Right atrium auricular region (tissue), 2 donors: Measurements from ENCODE around the gene NCBP3. TPM values are rescaled to one million over a fixed set of nuclear protein-coding genes. Genes with fewer than 3 reads are reported as not detected.
A peak's percentile ranks its signal among the peaks of the same experiment; 100 is the strongest.

ENCODE experiments used
- DNase-seq: peaks from one replicate; pipeline ENCODE4 v3.0.0-alpha.2; 2019; ENCODE audit warnings: low spot score
- H3K27ac ChIP-seq, 2 donors: fragments of 200-600 bp; sonication (generic); 1 replicate in 1 of 2; 2 replicates in 1 of 2; pipeline ENCODE4 v1.5.1; 2016 to 2019
- H3K27me3 ChIP-seq, 2 donors: fragments of 200-600 bp; sonication (generic); one replicate each; pipeline versions ENCODE4 v1.5.1 to v1.6.0; 2017 to 2019
- H3K36me3 ChIP-seq: fragments of 200-600 bp; sonication (generic); one replicate; pipeline ENCODE4 v1.5.1; 2016
- H3K4me1 ChIP-seq, 2 donors: fragments of 200-600 bp; sonication (generic); one replicate each; pipeline versions ENCODE4 v1.5.1 to v1.6.0; 2017 to 2019
- H3K4me3 ChIP-seq, 2 donors: fragments of 200-600 bp; sonication (generic); 1 replicate in 1 of 2; 2 replicates in 1 of 2; pipeline ENCODE4 v1.5.1; 2017 to 2019; ENCODE audit warnings: mild to moderate bottlenecking in 1 of 2, moderate library complexity in 1 of 2
- H3K9me3 ChIP-seq, 2 donors: fragments of 200-600 bp; sonication (generic); one replicate each; pipeline ENCODE4 v1.5.1; 2019
- total RNA-seq, 2 donors: library from RNA; depleted of rRNA; stranded (reverse); fragments of >200 nt; gene quantifications; one replicate each; pipeline ENCODE4 v1.1.0, GENCODE V29; 2016
- TF ChIP-seq, protein P1 (sequence below), 2 donors: fragments of 200-600 bp; sonication (generic); IDR thresholded peaks; one replicate each; pipeline ENCODE4 v1.5.1; 2019; ENCODE audit warnings: antibody characterized with exemption in 2 of 2

The NCBP3 gene, protein sequence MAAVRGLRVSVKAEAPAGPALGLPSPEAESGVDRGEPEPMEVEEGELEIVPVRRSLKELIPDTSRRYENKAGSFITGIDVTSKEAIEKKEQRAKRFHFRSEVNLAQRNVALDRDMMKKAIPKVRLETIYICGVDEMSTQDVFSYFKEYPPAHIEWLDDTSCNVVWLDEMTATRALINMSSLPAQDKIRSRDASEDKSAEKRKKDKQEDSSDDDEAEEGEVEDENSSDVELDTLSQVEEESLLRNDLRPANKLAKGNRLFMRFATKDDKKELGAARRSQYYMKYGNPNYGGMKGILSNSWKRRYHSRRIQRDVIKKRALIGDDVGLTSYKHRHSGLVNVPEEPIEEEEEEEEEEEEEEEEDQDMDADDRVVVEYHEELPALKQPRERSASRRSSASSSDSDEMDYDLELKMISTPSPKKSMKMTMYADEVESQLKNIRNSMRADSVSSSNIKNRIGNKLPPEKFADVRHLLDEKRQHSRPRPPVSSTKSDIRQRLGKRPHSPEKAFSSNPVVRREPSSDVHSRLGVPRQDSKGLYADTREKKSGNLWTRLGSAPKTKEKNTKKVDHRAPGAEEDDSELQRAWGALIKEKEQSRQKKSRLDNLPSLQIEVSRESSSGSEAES
- 10 to 100 TPM; 15.2 to 21.4 TPM for total RNA-seq

DNA sequence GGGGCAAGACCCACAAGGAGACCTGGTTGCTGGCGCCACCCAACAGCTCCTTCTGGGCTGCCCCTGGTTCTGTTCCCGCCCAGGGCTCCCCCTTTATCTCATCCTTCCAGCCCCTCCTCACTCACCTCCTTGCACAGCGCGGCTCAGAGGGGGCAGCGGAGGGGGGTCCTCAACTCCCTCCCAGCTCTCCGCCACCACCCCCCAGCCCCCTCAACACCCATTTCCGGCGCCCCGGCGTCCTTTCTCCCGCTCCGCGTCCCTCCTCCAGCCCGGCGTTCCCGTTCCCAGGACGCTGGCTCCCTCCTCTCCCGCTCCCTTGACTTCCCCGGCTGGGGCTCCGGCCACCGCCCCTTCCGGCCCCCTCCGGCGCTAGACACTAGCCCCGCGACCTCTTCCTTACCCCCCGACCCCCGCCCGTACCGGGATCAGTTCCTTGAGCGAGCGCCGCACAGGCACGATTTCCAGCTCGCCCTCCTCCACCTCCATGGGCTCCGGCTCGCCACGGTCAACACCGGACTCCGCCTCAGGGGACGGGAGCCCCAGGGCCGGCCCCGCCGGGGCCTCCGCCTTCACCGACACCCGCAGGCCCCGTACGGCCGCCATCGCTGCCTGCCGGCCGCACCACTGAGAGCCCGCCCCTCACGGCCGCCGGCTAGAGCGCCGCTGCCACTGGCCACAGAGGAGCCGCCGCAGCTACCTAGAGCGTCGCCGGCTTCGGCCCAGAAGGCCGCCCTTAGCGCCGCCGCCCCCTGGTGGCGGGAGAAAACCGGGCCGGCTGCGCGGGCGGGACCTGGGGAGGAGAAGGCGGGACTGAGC, at the start of gene NCBP3:
Gene NCBP3, minus strand, starts transcription at position 626 of the 816 bp plus-strand sequence. Its CDS starts 23 bp downstream, at position 603.
- Histone ChIP-seq H3K4me3 (peak within 1 kb of the TSS; percentile 87 to 94), H3K36me3 (peaks cover 14% of the 10 kb centered on the region), H3K27ac (peak within 1 kb of the TSS; percentile 93 to 96), H3K4me1 (peaks cover 0 to 22% of the 10 kb centered on the region in 2 donors), H3K9me3 (no peaks in the 10 kb centered on the region), H3K27me3 (no peaks in the 10 kb centered on the region)
- TF ChIP-seq, protein P1, sequence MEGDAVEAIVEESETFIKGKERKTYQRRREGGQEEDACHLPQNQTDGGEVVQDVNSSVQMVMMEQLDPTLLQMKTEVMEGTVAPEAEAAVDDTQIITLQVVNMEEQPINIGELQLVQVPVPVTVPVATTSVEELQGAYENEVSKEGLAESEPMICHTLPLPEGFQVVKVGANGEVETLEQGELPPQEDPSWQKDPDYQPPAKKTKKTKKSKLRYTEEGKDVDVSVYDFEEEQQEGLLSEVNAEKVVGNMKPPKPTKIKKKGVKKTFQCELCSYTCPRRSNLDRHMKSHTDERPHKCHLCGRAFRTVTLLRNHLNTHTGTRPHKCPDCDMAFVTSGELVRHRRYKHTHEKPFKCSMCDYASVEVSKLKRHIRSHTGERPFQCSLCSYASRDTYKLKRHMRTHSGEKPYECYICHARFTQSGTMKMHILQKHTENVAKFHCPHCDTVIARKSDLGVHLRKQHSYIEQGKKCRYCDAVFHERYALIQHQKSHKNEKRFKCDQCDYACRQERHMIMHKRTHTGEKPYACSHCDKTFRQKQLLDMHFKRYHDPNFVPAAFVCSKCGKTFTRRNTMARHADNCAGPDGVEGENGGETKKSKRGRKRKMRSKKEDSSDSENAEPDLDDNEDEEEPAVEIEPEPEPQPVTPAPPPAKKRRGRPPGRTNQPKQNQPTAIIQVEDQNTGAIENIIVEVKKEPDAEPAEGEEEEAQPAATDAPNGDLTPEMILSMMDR (IDR thresholded peaks at IDR 0.05), result peak; percentile 96 to 98
- peak; percentile 83 for DNase-seq

DNA sequence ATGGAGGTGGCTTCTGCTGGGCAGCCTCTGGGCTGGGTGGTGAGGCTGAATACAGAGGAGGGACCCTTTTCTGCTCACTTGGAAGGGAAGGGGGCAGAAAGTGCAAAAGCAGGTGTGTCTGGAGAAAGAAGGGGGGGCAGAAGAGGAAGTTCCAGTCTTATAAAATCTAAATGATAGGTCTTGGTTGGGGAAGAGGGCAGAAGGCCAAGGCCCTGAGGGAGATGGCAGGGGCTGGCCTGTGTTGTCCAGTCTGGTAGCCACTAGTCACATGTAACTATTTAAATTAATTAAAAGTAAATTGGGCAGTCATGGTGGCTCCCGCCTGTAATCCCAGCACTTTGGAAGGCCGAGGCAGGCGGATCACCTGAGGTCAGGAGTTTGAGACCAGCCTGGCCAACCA, 49.3 kb upstream of the NCBP3 start:
- TF ChIP-seq, protein P1 (IDR thresholded peaks at IDR 0.05), result no peak
- no peak for DNase-seq
- H3K36me3 ChIP-seq, result no peaks in the 10 kb centered on the region
- peaks cover 0 to 45% of the 10 kb centered on the region in 2 donors for H3K4me1 ChIP-seq
- H3K27ac ChIP-seq, result peak overlapping the region; percentile 86 to 87
- no peaks in the 10 kb centered on the region for H3K9me3 ChIP-seq
- H3K4me3 ChIP-seq, result no peak overlapping the region
- no peaks in the 10 kb centered on the region for H3K27me3 ChIP-seq

DNA sequence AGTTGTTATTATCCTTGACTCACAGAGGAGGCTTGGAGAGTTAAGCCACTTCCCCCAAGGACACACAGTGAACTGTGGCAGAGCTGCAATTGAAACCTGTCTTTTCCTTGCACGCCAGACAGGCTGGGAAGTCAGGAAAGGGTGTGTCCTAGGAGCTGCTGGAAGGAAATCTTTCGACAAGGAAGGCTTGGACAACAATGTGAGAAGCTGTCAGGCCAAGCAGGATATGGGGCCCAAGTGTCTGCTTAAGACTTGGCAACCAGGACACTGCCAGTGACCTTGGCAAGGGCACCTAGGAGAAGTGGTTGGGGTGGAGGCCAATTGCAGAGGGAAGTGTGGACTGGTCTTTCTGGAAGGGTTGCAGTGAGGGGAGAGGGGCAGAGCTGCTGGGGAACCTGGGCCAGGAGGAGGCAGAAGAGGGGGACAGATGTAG, 48.9 kb upstream of the NCBP3 start:
- peaks cover 0 to 50% of the 10 kb centered on the region in 2 donors for H3K4me1 ChIP-seq

DNA sequence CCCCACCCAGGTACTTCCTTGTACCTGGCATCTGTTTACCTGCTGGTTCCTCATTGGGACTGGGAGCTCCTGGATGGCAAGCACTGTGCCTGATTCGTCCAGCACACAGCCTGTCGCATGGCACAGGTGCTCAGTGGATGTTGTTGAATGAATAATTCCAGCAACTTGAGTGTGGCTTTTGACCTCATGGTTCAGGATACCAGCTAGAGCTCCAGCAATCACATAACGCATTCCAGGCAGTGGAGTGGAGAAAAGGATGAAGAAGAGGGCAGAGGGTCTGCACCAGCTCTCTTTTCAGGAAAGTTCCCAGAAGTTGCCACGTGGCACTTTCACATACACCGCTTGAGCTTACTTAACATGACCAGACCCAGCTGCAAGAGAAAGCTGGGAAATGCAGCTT, 48.1 kb upstream of the NCBP3 start:
- peaks cover 0 to 57% of the 10 kb centered on the region in 2 donors for H3K4me1 ChIP-seq

More for the DNA sequence above, 48.9 kb upstream of the NCBP3 start:
- H3K36me3 ChIP-seq, result no peaks in the 10 kb centered on the region
- H3K9me3 ChIP-seq, result no peaks in the 10 kb centered on the region
- peak overlapping the region; percentile 86 to 87 for H3K27ac ChIP-seq
- DNase-seq, result no peak
- H3K4me3 ChIP-seq, result no peak overlapping the region
- H3K27me3 ChIP-seq, result no peaks in the 10 kb centered on the region
- TF ChIP-seq, protein P1 (IDR thresholded peaks at IDR 0.05), result no peak

DNA sequence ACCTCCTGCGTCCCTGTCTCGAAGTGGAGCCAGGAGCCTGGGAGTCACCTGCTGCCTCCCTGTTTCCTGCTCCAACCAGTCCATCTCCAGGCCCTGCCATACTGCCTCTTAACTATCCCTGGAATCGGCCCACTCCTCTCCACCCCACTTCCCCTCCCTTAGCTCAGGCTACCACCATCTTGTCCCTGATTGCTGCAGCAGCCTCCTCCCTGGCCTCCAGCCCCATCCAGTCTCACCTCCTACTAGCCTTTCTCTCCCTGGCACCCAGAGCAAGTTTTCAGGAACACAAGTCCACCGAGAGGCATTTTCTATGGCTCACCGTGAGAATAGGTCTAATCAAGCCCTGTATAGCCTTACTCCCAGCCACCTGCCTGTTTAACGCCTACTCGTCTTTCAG, 47.7 kb upstream of the NCBP3 start:
- Histone ChIP-seq H3K9me3 (no peaks in the 10 kb centered on the region), H3K27ac (peak overlapping the region; percentile 86 to 87), H3K4me1 (peaks cover 0 to 62% of the 10 kb centered on the region in 2 donors), H3K27me3 (no peaks in the 10 kb centered on the region), H3K36me3 (no peaks in the 10 kb centered on the region), H3K4me3 (peak overlapping the region; percentile 60 to 73)
- TF ChIP-seq, protein P1 (IDR thresholded peaks at IDR 0.05), result no peak
- DNase-seq, result no peak

More for the DNA sequence above, 48.1 kb upstream of the NCBP3 start:
- Histone ChIP-seq H3K9me3 (no peaks in the 10 kb centered on the region), H3K36me3 (no peaks in the 10 kb centered on the region), H3K27ac (peak overlapping the region; percentile 86 to 87), H3K27me3 (no peaks in the 10 kb centered on the region), H3K4me3 (no peak overlapping the region)
- no peak for DNase-seq
- TF ChIP-seq, protein P1 (IDR thresholded peaks at IDR 0.05), result no peak
